BLaER1 (cell line): ENCODE measurements around the gene OXA1L.
"Not testable (repeated sequence)": the region's sequence is repeated elsewhere in the genome, so short reads cannot be mapped to it uniquely, and the experiment has no call there.

Experiments used
- H3K27ac ChIP-seq: shearing (Covaris generic); formaldehyde crosslinking; 2 replicates; pipeline ENCODE4 v1.8.1; 2022
- H3K27me3 ChIP-seq: shearing (Covaris generic); formaldehyde crosslinking; 2 replicates; pipeline ENCODE4 v1.8.1; 2022
- H3K36me3 ChIP-seq: shearing (Covaris generic); formaldehyde crosslinking; 2 replicates; pipeline ENCODE4 v1.8.1; 2022
- H3K4me1 ChIP-seq: shearing (Covaris generic); formaldehyde crosslinking; 2 replicates; pipeline ENCODE4 v1.8.1; 2022
- H3K4me2 ChIP-seq: shearing (Covaris generic); formaldehyde crosslinking; 2 replicates; pipeline ENCODE4 v1.8.1; 2022
- H3K4me3 ChIP-seq: shearing (Covaris generic); formaldehyde crosslinking; 2 replicates; pipeline ENCODE4 v1.8.1; 2022
- H3K9ac ChIP-seq: shearing (Covaris generic); formaldehyde crosslinking; 2 replicates; pipeline ENCODE4 v1.8.1; 2022
- H3K9me3 ChIP-seq: shearing (Covaris generic); formaldehyde crosslinking; 2 replicates; pipeline ENCODE4 v1.8.1; 2022
- H4K20me1 ChIP-seq: shearing (Covaris generic); formaldehyde crosslinking; 2 replicates; pipeline ENCODE4 v1.8.1; 2022
- Cebpa-rat ChIP-seq: shearing (Covaris generic); IDR thresholded peaks from 2 replicates; pipeline ENCODE4 v1.8.1; 2022

OXA1L gene

GRCh38 chr14:22764382-22764781 is 2.1 kb upstream of the OXA1L start:
- H3K4me1 ChIP-seq = peaks cover 28% of the 10 kb centered on the region
- H4K20me1 ChIP-seq = no peaks in the 10 kb centered on the region
- H3K36me3 ChIP-seq = peaks cover 17% of the 10 kb centered on the region
- H3K9ac ChIP-seq = no peak overlapping the region
- no peak overlapping the region for H3K4me2 ChIP-seq
- no peak overlapping the region for H3K4me3 ChIP-seq
- H3K27me3 ChIP-seq = no peaks in the 10 kb centered on the region
- no peak overlapping the region for H3K27ac ChIP-seq
- no peak for TF ChIP-seq Cebpa-rat
- H3K9me3 ChIP-seq = peaks cover 27% of the 10 kb centered on the region

- H3K27me3 ChIP-seq = no peaks in the 10 kb centered on the region
- peaks cover 46% of the 10 kb centered on the region for H3K36me3 ChIP-seq
- H3K27ac ChIP-seq = peak overlapping the region; percentile 87
- H3K4me3 ChIP-seq = peak overlapping the region; percentile 94
- peak overlapping the region; percentile 92 for H3K9ac ChIP-seq
- no peak for TF ChIP-seq Cebpa-rat
- peaks cover 28% of the 10 kb centered on the region for H3K4me1 ChIP-seq
- no peaks in the 10 kb centered on the region for H4K20me1 ChIP-seq
- peak overlapping the region; percentile 97 for H3K4me2 ChIP-seq
- peaks cover 7% of the 10 kb centered on the region; the same call in 1 of the 2 replicates for H3K9me3 ChIP-seq
Measured at GRCh38 chr14:22767323-22767589, 768 bp downstream of the OXA1L start.

- Histone ChIP-seq H3K9ac (no peak overlapping the region), H3K9me3 (no peaks in the 10 kb centered on the region), H3K27ac (no peak overlapping the region), H3K36me3 (peaks cover 62% of the 10 kb centered on the region), H3K4me1 (peaks cover 28% of the 10 kb centered on the region), H4K20me1 (no peaks in the 10 kb centered on the region), H3K4me3 (no peak overlapping the region), H3K4me2 (no peak overlapping the region), H3K27me3 (no peaks in the 10 kb centered on the region)
- TF ChIP-seq Cebpa-rat = no peak
Measured at GRCh38 chr14:22768947-22769346, 2.5 kb downstream of the OXA1L start.

- H3K27ac ChIP-seq = no peak overlapping the region
- H3K9me3 ChIP-seq = no peaks in the 10 kb centered on the region
- no peak overlapping the region for H3K4me2 ChIP-seq
- H3K36me3 ChIP-seq = peaks cover 67% of the 10 kb centered on the region
- no peak for TF ChIP-seq Cebpa-rat
- H3K4me1 ChIP-seq = peaks cover 28% of the 10 kb centered on the region
- no peaks in the 10 kb centered on the region for H3K27me3 ChIP-seq
- no peaks in the 10 kb centered on the region for H4K20me1 ChIP-seq
- no peak overlapping the region for H3K4me3 ChIP-seq
- H3K9ac ChIP-seq = no peak overlapping the region
Measured at GRCh38 chr14:22769369-22769768, 2.9 kb downstream of the OXA1L start.

GRCh38 chr14:22770481-22771187 is 4.1 kb downstream of the OXA1L start:
- H3K36me3 ChIP-seq = peaks cover 79% of the 10 kb centered on the region
- no peak overlapping the region for H3K27ac ChIP-seq
- no peak overlapping the region for H3K4me3 ChIP-seq
- TF ChIP-seq Cebpa-rat = no peak
- no peaks in the 10 kb centered on the region for H3K27me3 ChIP-seq
- H3K4me1 ChIP-seq = peaks cover 24% of the 10 kb centered on the region
- H3K4me2 ChIP-seq = no peak overlapping the region
- H4K20me1 ChIP-seq = no peaks in the 10 kb centered on the region
- H3K9me3 ChIP-seq = no peaks in the 10 kb centered on the region
- no peak overlapping the region for H3K9ac ChIP-seq

GRCh38 chr14:22772725-22773124 is 6.2 kb downstream of the OXA1L start:
- Histone ChIP-seq H3K27me3 (no peaks in the 10 kb centered on the region), H4K20me1 (no peaks in the 10 kb centered on the region), H3K4me1 (peaks cover 20% of the 10 kb centered on the region), H3K9ac (no peak overlapping the region), H3K9me3 (peaks cover 10% of the 10 kb centered on the region), H3K27ac (no peak overlapping the region), H3K4me2 (no peak overlapping the region), H3K4me3 (no peak overlapping the region), H3K36me3 (peaks cover 90% of the 10 kb centered on the region)
- TF ChIP-seq Cebpa-rat = no peak

GRCh38 chr14:22773162-22774010 is 6.9 kb downstream of the OXA1L start:
- H3K4me2 ChIP-seq = no peak overlapping the region
- no peaks in the 10 kb centered on the region for H3K27me3 ChIP-seq
- no peak for TF ChIP-seq Cebpa-rat
- no peak overlapping the region for H3K27ac ChIP-seq
- H3K9ac ChIP-seq = no peak overlapping the region
- peaks cover 13% of the 10 kb centered on the region for H3K4me1 ChIP-seq
- H3K4me3 ChIP-seq = no peak overlapping the region
- no peaks in the 10 kb centered on the region for H4K20me1 ChIP-seq
- H3K36me3 ChIP-seq = peaks cover 83% of the 10 kb centered on the region
- peaks cover 10% of the 10 kb centered on the region for H3K9me3 ChIP-seq

- peaks cover 8% of the 10 kb centered on the region; the same call in 1 of the 2 replicates for H3K4me1 ChIP-seq
- H3K4me2 ChIP-seq = no peak overlapping the region
- H3K27me3 ChIP-seq = no peaks in the 10 kb centered on the region
- TF ChIP-seq Cebpa-rat = no peak
- no peaks in the 10 kb centered on the region for H4K20me1 ChIP-seq
- no peak overlapping the region for H3K4me3 ChIP-seq
- peaks cover 75% of the 10 kb centered on the region for H3K36me3 ChIP-seq
- H3K9me3 ChIP-seq = peaks cover 10% of the 10 kb centered on the region
- no peak overlapping the region for H3K27ac ChIP-seq
- no peak overlapping the region for H3K9ac ChIP-seq
Measured at GRCh38 chr14:22774011-22774706, 7.7 kb downstream of the OXA1L start.

GRCh38 chr14:22776215-22776614 is 9.7 kb downstream of the OXA1L start:
- no peak overlapping the region for H3K9ac ChIP-seq
- H3K4me2 ChIP-seq = peak overlapping the region; percentile 9; the same call in 1 of the 2 replicates
- H3K4me3 ChIP-seq = no peak overlapping the region
- peaks cover 55% of the 10 kb centered on the region for H3K36me3 ChIP-seq
- H3K4me1 ChIP-seq = peaks cover 8% of the 10 kb centered on the region; the same call in 1 of the 2 replicates
- no peaks in the 10 kb centered on the region for H3K27me3 ChIP-seq
- no peak overlapping the region for H3K27ac ChIP-seq
- H4K20me1 ChIP-seq = no peaks in the 10 kb centered on the region
- H3K9me3 ChIP-seq = peaks cover 10% of the 10 kb centered on the region
- no peak for TF ChIP-seq Cebpa-rat

- not testable (repeated sequence) for H3K9ac ChIP-seq, H3K27me3 ChIP-seq, H3K27ac ChIP-seq, H3K4me3 ChIP-seq, H4K20me1 ChIP-seq, H3K4me1 ChIP-seq
- H3K36me3 ChIP-seq = peaks cover 48% of the 10 kb centered on the region
- H3K4me2 ChIP-seq = peak overlapping the region; percentile 9; the same call in 1 of the 2 replicates
- H3K9me3 ChIP-seq = peaks cover 10% of the 10 kb centered on the region
Measured at GRCh38 chr14:22776849-22777248, 10.4 kb downstream of the OXA1L start.
